ENCODE data around the gene DISP2. TPM values are rescaled to one million over a fixed set of nuclear protein-coding genes. Genes with fewer than 3 reads are reported as not detected.
A peak's percentile ranks its signal among the peaks of the same experiment; 100 is the strongest.

The DISP2 gene
- total RNA-seq, 1 experiment from 2014 or later, result 1.3 TPM

DNA sequence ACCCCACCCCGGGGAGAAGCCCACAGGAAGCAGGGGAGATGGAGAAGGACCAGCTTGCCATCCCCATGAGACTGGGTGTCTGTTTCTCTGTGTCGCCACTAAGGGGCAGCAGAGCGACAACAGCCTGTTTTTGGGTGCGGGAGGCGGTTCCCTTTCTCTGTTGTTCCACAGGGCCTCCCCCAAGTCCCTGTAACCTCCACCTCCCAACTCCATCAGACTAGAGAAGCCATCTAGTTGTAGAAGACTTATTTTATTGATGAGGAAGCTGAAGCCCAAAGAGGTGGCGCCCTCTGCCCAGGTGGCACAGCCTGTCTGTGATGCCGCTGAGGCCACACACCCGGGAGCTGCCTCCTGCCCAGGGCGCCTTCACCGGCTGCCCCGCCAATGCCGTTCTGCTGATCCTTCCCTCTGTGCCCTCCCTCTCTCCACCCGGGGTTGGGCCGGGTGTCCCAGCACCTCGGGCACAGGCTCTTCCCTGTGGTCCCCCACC lies 13.3 kb upstream of the DISP2 start:
- Histone ChIP-seq H2BK5ac (ENCODE audit: insufficient read length, low read length) (no peak overlapping the region), H3K9ac (ENCODE audit: extremely low read depth, insufficient read length, low read length) (no peak overlapping the region), H3K79me1 (ENCODE audit: insufficient read depth, low read depth, low read length, poor library complexity, severe bottlenecking) (no peaks in the 10 kb centered on the region), H3K4ac (ENCODE audit: low read depth, low read length) (no peak overlapping the region), H3T11ph (ENCODE audit: low read length) (no peak overlapping the region), H3K23ac (ENCODE audit: insufficient read length, low read depth, low read length) (no peak overlapping the region), H4K91ac (ENCODE audit: insufficient read length, low read depth, low read length) (no peak overlapping the region), H3K27me3 (ENCODE audit: insufficient read depth, low read length) (no peaks in the 10 kb centered on the region), H3K4me2 (ENCODE audit: insufficient read depth, insufficient read length, low read length) (no peak overlapping the region), H2BK120ac (ENCODE audit: low read depth, low read length, poor library complexity, severe bottlenecking) (no peak overlapping the region), H3K23me2 (ENCODE audit: insufficient read length, low read depth, low read length, poor library complexity, severe bottlenecking) (no peaks in the 10 kb centered on the region), H2BK20ac (ENCODE audit: low read depth, low read length, poor library complexity, severe bottlenecking) (no peak overlapping the region), H3K56ac (ENCODE audit: insufficient read length, low read depth, low read length) (no peak overlapping the region), H2BK12ac (ENCODE audit: insufficient read length, low read depth, low read length) (no peak overlapping the region), H4K5ac (ENCODE audit: insufficient read length, low read depth, low read length) (no peak overlapping the region), H4K20me1 (ENCODE audit: control insufficient read depth, insufficient read depth, insufficient read length) (no peaks in the 10 kb centered on the region), H3K9me3 (ENCODE audit: control insufficient read depth, low read depth, low read length) (no peaks in the 10 kb centered on the region), H3K18ac (ENCODE audit: insufficient read length, low read depth, low read length) (no peak overlapping the region), H3K4me1 (ENCODE audit: insufficient read depth, low read length) (no peaks in the 10 kb centered on the region), H2BK15ac (ENCODE audit: low read depth, low read length) (no peak overlapping the region), H3K79me2 (ENCODE audit: insufficient read depth, low read length) (no peaks in the 10 kb centered on the region), H3K27ac (ENCODE audit: insufficient read length, low read depth, low read length) (no peak overlapping the region), H2AFZ (ENCODE audit: low read length) (no peak overlapping the region), H4K8ac (replicated peaks; ENCODE audit: insufficient read length, low read depth, low read length) (no peak overlapping the region), H2AK5ac (ENCODE audit: insufficient read length, low read length) (no peak overlapping the region), H3K14ac (ENCODE audit: insufficient read depth, low read length) (no peak overlapping the region)
- no CpG with 5 or more reads among the region's 15 CpGs for WGBS (ENCODE audit: extremely low coverage, insufficient read length, low lambda C conversion rate)
- peaks cover 14 to 31% of the 10 kb centered on the region in 2 experiments for H3K4me1 Mint-ChIP-seq
- peak overlapping the region in 1 of 2 experiments; percentile 20; a peak in 1 of 5 replicates for H3K4me3 Mint-ChIP-seq
- TF ChIP-seq CTCF (conservative IDR thresholded peaks at IDR 0.05), result peak; percentile 82
- no peaks in the 10 kb centered on the region for H3K9me3 Mint-ChIP-seq
- H3K36me3 Mint-ChIP-seq (ENCODE audit: insufficient read depth in 1 of 3, low read depth in 3 of 3), result no peaks in the 10 kb centered on the region
- peaks cover 8% of the 10 kb centered on the region for H3K27me3 Mint-ChIP-seq (ENCODE audit: low read depth)
- peak; percentile 77 for DNase-seq
- H3K27ac Mint-ChIP-seq, result no peak overlapping the region
